Mammary epithelial cell (primary cell): ENCODE data around the gene ADARB1.

ENCODE experiments used
- EZH2 ChIP-seq: IDR thresholded peaks from 2 replicates; pipeline ENCODE4 v1.6.1; 2012; ENCODE audit warnings: low read length, inconsistent platforms, borderline replicate concordance
- TF ChIP-seq, protein P1 (sequence below), 2 donors: IDR thresholded peaks in 1 of 2; conservative IDR thresholded peaks in 1 of 2; 2 replicates each; pipeline ENCODE4 v1.5.1; 2011 to 2012; ENCODE audit warnings: inconsistent platforms in 2 of 2, low read length in 2 of 2, mild to moderate bottlenecking in 2 of 2, control low read depth in 1 of 2, low read depth in 1 of 2; ENCODE audit not compliant: insufficient read depth in 1 of 2; ENCODE audit errors: extremely low read depth in 1 of 2

- TF ChIP-seq, protein P1, sequence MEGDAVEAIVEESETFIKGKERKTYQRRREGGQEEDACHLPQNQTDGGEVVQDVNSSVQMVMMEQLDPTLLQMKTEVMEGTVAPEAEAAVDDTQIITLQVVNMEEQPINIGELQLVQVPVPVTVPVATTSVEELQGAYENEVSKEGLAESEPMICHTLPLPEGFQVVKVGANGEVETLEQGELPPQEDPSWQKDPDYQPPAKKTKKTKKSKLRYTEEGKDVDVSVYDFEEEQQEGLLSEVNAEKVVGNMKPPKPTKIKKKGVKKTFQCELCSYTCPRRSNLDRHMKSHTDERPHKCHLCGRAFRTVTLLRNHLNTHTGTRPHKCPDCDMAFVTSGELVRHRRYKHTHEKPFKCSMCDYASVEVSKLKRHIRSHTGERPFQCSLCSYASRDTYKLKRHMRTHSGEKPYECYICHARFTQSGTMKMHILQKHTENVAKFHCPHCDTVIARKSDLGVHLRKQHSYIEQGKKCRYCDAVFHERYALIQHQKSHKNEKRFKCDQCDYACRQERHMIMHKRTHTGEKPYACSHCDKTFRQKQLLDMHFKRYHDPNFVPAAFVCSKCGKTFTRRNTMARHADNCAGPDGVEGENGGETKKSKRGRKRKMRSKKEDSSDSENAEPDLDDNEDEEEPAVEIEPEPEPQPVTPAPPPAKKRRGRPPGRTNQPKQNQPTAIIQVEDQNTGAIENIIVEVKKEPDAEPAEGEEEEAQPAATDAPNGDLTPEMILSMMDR (conservative IDR thresholded peaks at IDR 0.05 in 1 of 2, IDR thresholded peaks at IDR 0.05 in 1 of 2; ENCODE audit: extremely low read depth in 1 of 2, insufficient read depth in 1 of 2, low read depth in 1 of 2, low read length in 2 of 2), result no peak
- no peak for TF ChIP-seq EZH2
These were observed 96.6 kb downstream of the ADARB1 start for GRCh38 chr21:45170987-45171386.
